SIG-M5 treated with dmso at 0.1 percent for 504 hours (cell line): ENCODE results near the gene PLEK.
"Not testable (repeated sequence)": the region's sequence is repeated elsewhere in the genome, so short reads cannot be mapped to it uniquely, and the experiment has no call there.

Source experiments
- DNase-seq: peaks from one replicate; lab custom pipeline; 2025; ENCODE audit not compliant: unreplicated experiment; lab: John Stamatoyannopoulos, UW

Gene PLEK

GRCh38 chr2:68365087-68365486, at the start of gene PLEK:
PLEK (plus strand) TSS chr2:68365282; CDS start chr2:68365352, 70 bp downstream.
- DNase-seq = peak; percentile 97

- DNase-seq = no peak
These were observed 49.0 kb upstream of the PLEK start for GRCh38 chr2:68316111-68316510.

- DNase-seq = no peak
These were observed 46.8 kb upstream of the PLEK start for GRCh38 chr2:68317971-68318913.

- no peak for DNase-seq
These were observed 46.1 kb upstream of the PLEK start for GRCh38 chr2:68318914-68319397.

GRCh38 chr2:68319398-68320117, 45.5 kb upstream of the PLEK start, which contains the start of gene CNRIP1:
CNRIP1 (minus strand) TSS chr2:68319949; CDS start chr2:68319400, 549 bp downstream.
- no peak for DNase-seq

- DNase-seq = no peak
These were observed 44.9 kb upstream of the PLEK start for GRCh38 chr2:68320118-68320641.

GRCh38 chr2:68325056-68325455, 40.0 kb upstream of the PLEK start:
- no peak for DNase-seq

GRCh38 chr2:68328901-68329300, 36.2 kb upstream of the PLEK start:
- no peak for DNase-seq

GRCh38 chr2:68330691-68331090, 34.4 kb upstream of the PLEK start:
- DNase-seq = no peak

GRCh38 chr2:68333009-68333408, 32.1 kb upstream of the PLEK start:
- DNase-seq = no peak

- no peak for DNase-seq
These were observed 31.2 kb upstream of the PLEK start for GRCh38 chr2:68333931-68334330.

GRCh38 chr2:68336192-68336591, 28.9 kb upstream of the PLEK start:
- DNase-seq = no peak

GRCh38 chr2:68340226-68341061, 24.6 kb upstream of the PLEK start:
- DNase-seq = no peak

- no peak for DNase-seq
These were observed 24.1 kb upstream of the PLEK start for GRCh38 chr2:68341062-68341329.

GRCh38 chr2:68341583-68341982, 23.5 kb upstream of the PLEK start:
- DNase-seq = peak; percentile 60

- no peak for DNase-seq
These were observed 22.6 kb upstream of the PLEK start for GRCh38 chr2:68342470-68342869.

GRCh38 chr2:68344031-68344430, 21.1 kb upstream of the PLEK start:
- DNase-seq = no peak

- DNase-seq = no peak
These were observed 19.8 kb upstream of the PLEK start for GRCh38 chr2:68345129-68345875.

GRCh38 chr2:68349091-68349490, 16.0 kb upstream of the PLEK start:
- not testable (repeated sequence) for DNase-seq

GRCh38 chr2:68351997-68352396, 13.1 kb upstream of the PLEK start:
- DNase-seq = no peak
